ENCODE measurements around the gene SLC9A8. TPM values are rescaled to one million over a fixed set of nuclear protein-coding genes. Genes with fewer than 3 reads are reported as not detected.
A peak's percentile ranks its signal among the peaks of the same experiment; 100 is the strongest.

The SLC9A8 gene
- total and polyA plus RNA-seq, 9 of the 15 experiments (the other 6 are each of a cell fraction or from before 2014, with no cell fraction given): 0.56 to 9.7 (median 5.0) TPM

GRCh38 chr20:49812507-49813304 lies at the start of gene SLC9A8 (continued):
- TF ChIP-seq HDGF (IDR thresholded peaks at IDR 0.05) (no peak), NFE2 (IDR thresholded peaks at IDR 0.05; ENCODE audit: low read depth) (peak; percentile 3; the same call in 1 of the 2 replicates), HLTF (IDR thresholded peaks at IDR 0.05) (no peak), ZNF316 (IDR thresholded peaks at IDR 0.05) (no peak; the same call in 1 of the 2 replicates), ZNF143 (CRISPR knock-in tag; IDR thresholded peaks at IDR 0.05) (no peak), ZNF395 (CRISPR knock-in tag; IDR thresholded peaks at IDR 0.05) (no peak), NCOA4 (IDR thresholded peaks at IDR 0.05; ENCODE audit: partially characterized antibody) (no peak), CAMTA2 (CRISPR knock-in tag; conservative IDR thresholded peaks at IDR 0.05) (no peak), ZNF785 (CRISPR knock-in tag; IDR thresholded peaks at IDR 0.05) (no peak), HOXB6 (CRISPR knock-in tag; IDR thresholded peaks at IDR 0.05; ENCODE audit: borderline replicate concordance) (no peak), HNRNPLL (IDR thresholded peaks at IDR 0.05; ENCODE audit: low read depth, low read length, poor library complexity, severe bottlenecking) (peak; percentile 60), MTF1 (CRISPR knock-in tag; IDR thresholded peaks at IDR 0.05; ENCODE audit: borderline replicate concordance) (no peak), CBFB (CRISPR knock-in tag; IDR thresholded peaks at IDR 0.05) (no peak), ZNF280A (IDR thresholded peaks at IDR 0.05; ENCODE audit: low read depth, partially characterized antibody) (no peak), IFI16 (CRISPR knock-in tag; IDR thresholded peaks at IDR 0.05) (no peak), GMEB1 (CRISPR knock-in tag; IDR thresholded peaks at IDR 0.05) (0 out of 2 replicates have a peak, but pooled peaks have one; percentile 18), GATAD2A (IDR thresholded peaks at IDR 0.05) (no peak), KDM1A (IDR thresholded peaks at IDR 0.05) (peak; percentile 21 to 23), ZNF224 (CRISPR knock-in tag; IDR thresholded peaks at IDR 0.05) (no peak), ZBTB1 (CRISPR knock-in tag; IDR thresholded peaks at IDR 0.05; ENCODE audit: borderline replicate concordance, low read depth) (no peak)
- TF ChIP-seq, protein P1, sequence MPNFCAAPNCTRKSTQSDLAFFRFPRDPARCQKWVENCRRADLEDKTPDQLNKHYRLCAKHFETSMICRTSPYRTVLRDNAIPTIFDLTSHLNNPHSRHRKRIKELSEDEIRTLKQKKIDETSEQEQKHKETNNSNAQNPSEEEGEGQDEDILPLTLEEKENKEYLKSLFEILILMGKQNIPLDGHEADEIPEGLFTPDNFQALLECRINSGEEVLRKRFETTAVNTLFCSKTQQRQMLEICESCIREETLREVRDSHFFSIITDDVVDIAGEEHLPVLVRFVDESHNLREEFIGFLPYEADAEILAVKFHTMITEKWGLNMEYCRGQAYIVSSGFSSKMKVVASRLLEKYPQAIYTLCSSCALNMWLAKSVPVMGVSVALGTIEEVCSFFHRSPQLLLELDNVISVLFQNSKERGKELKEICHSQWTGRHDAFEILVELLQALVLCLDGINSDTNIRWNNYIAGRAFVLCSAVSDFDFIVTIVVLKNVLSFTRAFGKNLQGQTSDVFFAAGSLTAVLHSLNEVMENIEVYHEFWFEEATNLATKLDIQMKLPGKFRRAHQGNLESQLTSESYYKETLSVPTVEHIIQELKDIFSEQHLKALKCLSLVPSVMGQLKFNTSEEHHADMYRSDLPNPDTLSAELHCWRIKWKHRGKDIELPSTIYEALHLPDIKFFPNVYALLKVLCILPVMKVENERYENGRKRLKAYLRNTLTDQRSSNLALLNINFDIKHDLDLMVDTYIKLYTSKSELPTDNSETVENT (CRISPR knock-in tag; IDR thresholded peaks at IDR 0.05): peak; percentile 91
- TF ChIP-seq, protein P2, sequence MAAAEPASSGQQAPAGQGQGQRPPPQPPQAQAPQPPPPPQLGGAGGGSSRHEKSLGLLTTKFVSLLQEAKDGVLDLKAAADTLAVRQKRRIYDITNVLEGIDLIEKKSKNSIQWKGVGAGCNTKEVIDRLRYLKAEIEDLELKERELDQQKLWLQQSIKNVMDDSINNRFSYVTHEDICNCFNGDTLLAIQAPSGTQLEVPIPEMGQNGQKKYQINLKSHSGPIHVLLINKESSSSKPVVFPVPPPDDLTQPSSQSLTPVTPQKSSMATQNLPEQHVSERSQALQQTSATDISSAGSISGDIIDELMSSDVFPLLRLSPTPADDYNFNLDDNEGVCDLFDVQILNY (CRISPR knock-in tag; IDR thresholded peaks at IDR 0.05): no peak

Measured in K562 (cell line).